ENCODE measurements around the gene MPV17L2.
A peak's percentile ranks its signal among the peaks of the same experiment; 100 is the strongest.

GRCh38 chr19:18194554-18195238, 1.7 kb downstream of the MPV17L2 start:
- TF ChIP-seq POLR2AphosphoS5 (IDR thresholded peaks at IDR 0.05; ENCODE audit: low read depth, low read length) (no peak), REST (IDR thresholded peaks at IDR 0.05; ENCODE audit: insufficient read depth in 1 of 2, low read depth in 2 of 2, low read length in 2 of 2) (no peak), SIN3A (IDR thresholded peaks at IDR 0.05; ENCODE audit: borderline replicate concordance, insufficient read depth, low read length) (no peak), TAF1 (IDR thresholded peaks at IDR 0.05; ENCODE audit: borderline replicate concordance, insufficient read depth, low read length) (no peak), FOXP2 (optimal IDR thresholded peaks at IDR 0.05; ENCODE audit: borderline replicate concordance, extremely low read depth, extremely low read length, insufficient read depth) (peak; percentile 13)

Data from PFSK-1 (cell line).